GM12801 (cell line): ENCODE data around the gene FGF3.

Source experiments
- TF ChIP-seq, protein P1 (sequence below): IDR thresholded peaks from one replicate; pipeline ENCODE4 v1.5.1; 2011; ENCODE audit warnings: control low read depth; ENCODE audit not compliant: insufficient read length; ENCODE audit errors: extremely low read depth

The FGF3 gene

DNA sequence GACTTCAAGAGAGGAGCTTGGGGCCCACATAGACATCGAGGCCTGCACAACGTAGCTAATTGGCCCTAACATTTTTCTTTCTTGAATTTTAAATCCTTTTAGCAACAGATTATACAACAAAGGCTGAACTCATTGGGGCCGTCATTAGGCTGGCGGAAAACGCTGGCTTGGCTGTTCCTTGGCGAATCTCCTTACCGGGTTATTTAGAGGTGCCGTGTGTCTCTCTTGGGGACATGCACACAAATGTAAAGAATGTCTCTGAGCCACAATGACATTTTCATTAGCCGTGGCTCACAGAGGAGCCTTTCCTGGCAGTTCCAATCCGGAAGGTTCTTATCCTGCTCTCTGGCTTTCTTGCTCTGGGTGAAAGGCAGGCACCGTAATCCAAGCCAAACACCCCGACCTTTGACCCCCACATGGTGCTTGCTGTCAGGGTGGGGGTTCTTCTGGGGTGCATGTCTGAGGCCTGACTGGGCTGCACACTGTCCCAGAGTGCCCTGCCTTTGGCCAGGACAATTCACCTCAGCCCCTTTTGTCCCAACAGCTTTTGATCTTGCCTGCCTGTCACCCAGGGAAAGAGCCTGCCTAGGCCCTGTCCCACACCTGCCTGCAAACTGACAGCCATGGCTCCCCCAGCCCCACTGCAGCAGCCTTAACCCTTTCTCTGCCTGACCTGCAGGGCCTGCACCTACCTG, 9.2 kb upstream of the FGF3 start:
- TF ChIP-seq, protein P1, sequence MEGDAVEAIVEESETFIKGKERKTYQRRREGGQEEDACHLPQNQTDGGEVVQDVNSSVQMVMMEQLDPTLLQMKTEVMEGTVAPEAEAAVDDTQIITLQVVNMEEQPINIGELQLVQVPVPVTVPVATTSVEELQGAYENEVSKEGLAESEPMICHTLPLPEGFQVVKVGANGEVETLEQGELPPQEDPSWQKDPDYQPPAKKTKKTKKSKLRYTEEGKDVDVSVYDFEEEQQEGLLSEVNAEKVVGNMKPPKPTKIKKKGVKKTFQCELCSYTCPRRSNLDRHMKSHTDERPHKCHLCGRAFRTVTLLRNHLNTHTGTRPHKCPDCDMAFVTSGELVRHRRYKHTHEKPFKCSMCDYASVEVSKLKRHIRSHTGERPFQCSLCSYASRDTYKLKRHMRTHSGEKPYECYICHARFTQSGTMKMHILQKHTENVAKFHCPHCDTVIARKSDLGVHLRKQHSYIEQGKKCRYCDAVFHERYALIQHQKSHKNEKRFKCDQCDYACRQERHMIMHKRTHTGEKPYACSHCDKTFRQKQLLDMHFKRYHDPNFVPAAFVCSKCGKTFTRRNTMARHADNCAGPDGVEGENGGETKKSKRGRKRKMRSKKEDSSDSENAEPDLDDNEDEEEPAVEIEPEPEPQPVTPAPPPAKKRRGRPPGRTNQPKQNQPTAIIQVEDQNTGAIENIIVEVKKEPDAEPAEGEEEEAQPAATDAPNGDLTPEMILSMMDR, result no peak

DNA sequence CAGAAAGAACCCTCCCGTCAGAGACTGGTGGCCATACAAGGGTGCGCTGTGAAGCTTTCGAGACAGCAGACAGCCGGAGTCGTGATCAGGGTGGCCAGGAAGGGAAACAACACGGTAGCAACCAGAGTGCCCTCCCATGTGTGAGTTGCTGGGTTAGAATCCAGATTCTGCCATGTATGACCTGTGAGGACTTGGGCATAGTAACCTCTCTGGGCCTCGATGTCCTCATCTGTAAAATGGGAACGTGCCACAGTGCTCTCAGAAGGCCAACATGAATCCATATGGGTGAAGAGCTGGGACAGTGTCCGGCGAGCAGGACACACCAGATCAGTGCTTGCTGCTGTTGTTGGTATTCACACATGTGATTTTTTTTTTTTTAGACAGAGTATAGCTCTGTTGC, 7.6 kb upstream of the FGF3 start:
- TF ChIP-seq, protein P1, result no peak

DNA sequence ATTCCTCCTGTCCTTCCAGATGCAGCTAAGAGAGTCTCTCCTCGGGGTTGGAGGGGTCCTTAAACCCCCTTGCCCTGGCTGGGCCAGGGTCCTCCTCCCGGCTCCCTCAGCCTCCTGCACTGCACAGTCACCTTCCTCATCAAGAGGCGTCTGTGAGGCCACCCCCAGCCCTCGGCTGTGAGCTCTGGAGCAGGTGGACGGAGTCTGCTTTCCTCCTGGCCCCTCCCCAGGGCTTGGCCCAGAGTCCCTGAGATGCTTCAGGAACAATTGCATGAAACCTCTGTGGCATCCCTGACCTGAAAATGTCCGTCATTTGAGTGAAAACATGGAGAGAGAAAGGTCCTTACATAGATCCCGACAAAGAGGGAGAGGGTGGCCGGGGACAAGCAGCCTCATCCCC, 6.7 kb upstream of the FGF3 start:
- TF ChIP-seq, protein P1, result no peak

DNA sequence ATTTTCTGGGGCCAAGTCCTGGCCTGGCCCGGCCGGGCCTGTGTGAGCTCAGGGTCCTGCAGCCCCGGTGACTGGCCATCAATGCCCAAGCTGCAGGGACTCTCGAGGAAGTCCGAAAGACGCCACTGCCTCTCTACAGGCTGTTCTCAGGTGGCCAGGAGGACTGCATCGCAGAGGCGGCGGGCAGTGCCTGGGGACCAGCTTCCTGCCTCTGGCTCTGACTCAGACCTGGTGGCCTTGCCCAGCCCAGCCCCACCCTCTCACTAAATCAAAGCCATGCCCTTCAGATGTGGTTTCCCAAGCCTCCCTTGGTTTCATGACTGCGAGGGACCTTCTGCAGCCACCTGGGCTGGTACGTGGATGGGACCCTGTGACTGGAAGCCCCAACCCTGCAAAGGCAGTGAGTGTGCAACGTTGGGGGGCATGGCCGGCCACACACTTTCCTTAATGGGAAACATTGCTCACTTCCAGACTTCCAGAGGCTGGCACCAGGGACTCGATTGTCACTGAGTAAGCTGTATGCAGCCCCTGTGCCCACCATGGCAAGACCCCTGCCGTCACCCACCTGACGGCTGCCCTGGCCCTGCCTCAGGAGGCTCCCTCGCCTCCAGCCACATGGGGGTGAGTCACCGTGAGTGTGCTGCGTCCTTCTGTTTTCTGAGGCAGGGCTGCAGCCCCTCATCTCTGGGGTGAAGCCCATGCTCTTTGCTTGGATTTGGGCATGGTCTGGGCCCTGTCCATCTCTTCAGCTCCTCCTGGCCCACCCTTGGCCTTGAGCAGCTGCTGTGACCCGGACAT, 6.0 kb upstream of the FGF3 start:
- TF ChIP-seq, protein P1, result no peak

DNA sequence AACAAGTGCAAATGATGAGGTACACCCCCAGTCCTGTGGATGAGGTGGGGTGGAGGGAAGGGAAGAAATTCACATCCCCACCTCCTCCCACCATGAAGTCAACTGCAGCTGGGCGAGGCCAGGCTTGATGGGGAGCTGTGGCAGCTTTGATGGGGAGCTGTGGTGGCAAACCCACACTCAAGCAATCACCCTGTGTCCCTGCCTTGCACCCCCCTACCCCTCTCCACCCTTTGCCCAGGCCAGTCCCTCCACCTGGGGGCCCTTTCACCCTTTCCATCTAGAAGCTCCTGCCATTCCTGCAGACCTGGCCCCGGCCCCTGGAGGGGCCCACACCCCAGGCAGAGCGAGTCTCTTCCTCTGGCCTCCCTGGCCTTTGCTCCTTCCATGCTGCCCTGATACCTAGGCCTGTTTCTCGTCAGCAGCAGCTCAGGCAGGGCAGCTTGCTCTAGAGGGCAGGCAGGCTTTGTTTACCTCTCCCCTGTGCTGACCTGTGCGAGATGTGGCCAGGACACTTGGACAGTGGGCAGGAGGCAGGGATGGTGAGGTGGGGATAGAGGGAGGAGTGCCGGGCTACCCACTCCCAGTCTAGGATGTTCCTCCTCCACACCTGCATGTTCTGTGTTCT, 4.5 kb upstream of the FGF3 start:
- TF ChIP-seq, protein P1, result no peak

DNA sequence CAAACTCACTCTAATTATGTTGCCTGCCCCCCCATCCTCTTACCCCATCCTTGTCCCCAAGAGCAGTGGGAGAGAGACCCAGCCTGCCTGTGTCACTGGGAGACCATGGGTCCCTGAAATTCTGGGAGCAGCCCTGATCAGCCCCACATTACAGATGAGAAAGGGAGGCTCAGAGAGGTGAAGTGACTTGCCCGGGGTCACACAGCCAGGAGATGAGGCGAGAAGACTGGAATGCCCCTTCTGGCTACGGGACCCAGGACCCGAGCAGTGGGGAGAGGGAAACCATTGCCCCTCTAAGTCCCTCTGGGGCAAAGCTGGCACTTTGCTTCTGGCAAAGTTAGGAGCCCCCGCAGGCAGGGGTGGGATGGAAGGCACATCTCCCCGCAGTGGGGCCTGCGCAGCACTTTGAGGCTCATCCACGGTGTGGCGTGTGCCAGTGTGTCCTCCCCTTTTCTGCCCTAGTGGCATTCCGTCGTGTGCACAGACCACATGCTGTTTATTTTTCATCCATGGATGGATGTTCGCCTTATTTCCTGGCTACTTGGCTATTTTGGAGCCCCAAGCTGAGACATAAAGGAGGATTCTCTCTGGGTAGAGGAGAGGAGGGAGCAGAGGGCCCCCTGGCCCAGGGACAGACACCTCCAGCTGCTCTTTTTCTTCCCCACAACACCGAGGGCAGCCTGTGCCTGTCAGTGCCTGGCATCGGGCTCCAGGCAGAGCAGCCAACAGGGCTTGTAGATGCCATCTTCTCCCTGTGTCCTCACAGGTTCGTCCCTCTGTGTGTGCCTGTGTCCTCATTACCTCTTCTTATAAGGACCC, 3.7 kb upstream of the FGF3 start:
- TF ChIP-seq, protein P1, result no peak

DNA sequence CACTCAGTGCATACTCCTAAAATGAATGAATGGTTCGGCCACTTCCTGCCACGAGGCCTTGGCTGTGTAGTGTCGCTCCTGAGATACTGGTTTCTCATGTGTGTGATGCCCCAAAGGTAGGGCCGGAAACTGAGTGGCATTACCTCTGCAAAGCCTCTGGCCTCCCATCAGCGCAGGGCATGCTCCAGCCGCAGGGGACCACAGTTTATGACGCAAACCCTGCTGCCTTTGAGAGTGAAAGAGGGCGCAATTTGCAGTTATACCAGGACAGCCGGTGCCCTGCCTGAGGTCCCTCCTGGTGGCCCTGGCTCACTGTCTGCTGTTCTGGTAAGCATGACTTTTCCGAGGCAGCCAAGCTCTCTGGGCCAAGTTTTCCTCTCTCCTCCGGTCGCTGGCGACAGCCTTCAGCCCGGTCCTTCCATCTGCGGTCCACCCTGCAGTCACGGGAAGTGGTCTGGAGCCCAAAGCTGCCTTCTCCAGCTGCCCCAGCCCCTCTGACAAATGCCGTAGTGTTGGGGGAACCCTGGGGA, 2.4 kb upstream of the FGF3 start:
- TF ChIP-seq, protein P1, result no peak
